Lower leg skin (tissue), 3 donors: ENCODE results near the gene DENND4C.

Experiments
- CTCF ChIP-seq, 3 donors: fragments of 450-650 bp; IDR thresholded peaks; one replicate each; pipeline ENCODE4 v1.5.1; 2016; ENCODE audit warnings: antibody characterized with exemption in 3 of 3, mild to moderate bottlenecking in 3 of 3, moderate library complexity in 2 of 3
- POLR2A ChIP-seq, 2 donors: fragments of 450-650 bp; IDR thresholded peaks; one replicate each; pipeline ENCODE4 v1.6.1; 2016 to 2017; ENCODE audit warnings: antibody characterized with exemption in 2 of 2, mild to moderate bottlenecking in 1 of 2, moderate library complexity in 1 of 2

GRCh38 chr9:19410594-19410993, 180.1 kb downstream of the DENND4C start:
- TF ChIP-seq CTCF (IDR thresholded peaks at IDR 0.05) (no peak), POLR2A (IDR thresholded peaks at IDR 0.05) (no peak)
